Activated CD4-positive, alpha-beta memory T cell treated with anti-CD3 and anti-CD28 coated beads, Interleukin-2, amount 10 ng/mL, durations not matched to agents 7 days and 5 days (primary cell): ENCODE measurements around the gene NUDT8. TPM values are rescaled to one million over a fixed set of nuclear protein-coding genes. Genes with fewer than 3 reads are reported as not detected.
"Not testable (repeated sequence)": the region's sequence is repeated elsewhere in the genome, so short reads cannot be mapped to it uniquely, and the experiment has no call there.

ENCODE experiments used
- CTCF ChIA-PET: fragments of 350-600 bp; sonication (Branson Sonifier 250); formaldehyde crosslinking; loops from one replicate; lab custom pipeline; 2021; ENCODE audit warnings: antibody characterized with exemption, inconsistent platforms; lab: Charles Lee
- POLR2A ChIA-PET: fragments of 350-600 bp; sonication (Branson Sonifier 250); formaldehyde crosslinking; loops from one replicate; lab custom pipeline; 2021; ENCODE audit warnings: antibody characterized with exemption; lab: Charles Lee
- DNase-seq: peaks from one replicate; pipeline ENCODE4 v3.0.0-alpha.2; 2020
- H3K27ac Mint-ChIP-seq: one replicate; pipeline ENCODE4 v1.8.0; 2021; ENCODE audit warnings: mild to moderate bottlenecking, mixed read lengths
- H3K27me3 Mint-ChIP-seq: one replicate; pipeline ENCODE4 v1.8.0; 2021; ENCODE audit warnings: mixed read lengths
- H3K36me3 Mint-ChIP-seq: one replicate; pipeline ENCODE4 v1.8.0; 2021; ENCODE audit warnings: low read depth, mixed read lengths
- H3K4me1 Mint-ChIP-seq: one replicate; pipeline ENCODE4 v1.8.0; 2021; ENCODE audit warnings: mixed read lengths
- H3K4me3 Mint-ChIP-seq: one replicate; pipeline ENCODE4 v1.8.0; 2021; ENCODE audit warnings: mild to moderate bottlenecking, mixed read lengths
- H3K9me3 Mint-ChIP-seq: one replicate; pipeline ENCODE4 v1.8.0; 2021; ENCODE audit warnings: mixed read lengths
- total RNA-seq, 2 experiments: library from RNA; stranded (reverse); gene quantifications; one replicate each; pipeline ENCODE4 v1.2.3, GENCODE V29; 2021

NUDT8 gene
- total RNA-seq, 2 experiments from 2014 or later, result 9.3 to 10.8 TPM

GRCh38 chr11:67627812-67628624 lies 1.7 kb downstream of the NUDT8 start:
- H3K9me3 Mint-ChIP-seq, result no peaks in the 10 kb centered on the region
- no peak overlapping the region for H3K4me3 Mint-ChIP-seq
- peak overlapping the region; percentile 35 for H3K27ac Mint-ChIP-seq
- ChIA-PET POLR2A (interaction anchor here (1.1 to 5.6 kb wide), 4 partner anchors 15 to 20 kb away, joined by 3 to 38 read pairs (median 14); no protein-coding TSS in a partner anchor), CTCF (interaction anchor here (0.8 to 4.3 kb wide), 8 partner anchors 8 to 178 kb away, joined by 3 to 57 read pairs (median 10); no protein-coding TSS in a partner anchor)
- H3K4me1 Mint-ChIP-seq, result peaks cover 26% of the 10 kb centered on the region
- no peaks in the 10 kb centered on the region for H3K27me3 Mint-ChIP-seq
- DNase-seq, result no peak
- no peaks in the 10 kb centered on the region for H3K36me3 Mint-ChIP-seq

- no peaks in the 10 kb centered on the region for H3K9me3 Mint-ChIP-seq
- H3K27ac Mint-ChIP-seq, result no peak overlapping the region
- H3K4me3 Mint-ChIP-seq, result no peak overlapping the region
- no peaks in the 10 kb centered on the region for H3K27me3 Mint-ChIP-seq
- H3K4me1 Mint-ChIP-seq, result peaks cover 26% of the 10 kb centered on the region
- H3K36me3 Mint-ChIP-seq, result no peaks in the 10 kb centered on the region
- CTCF ChIA-PET, result interaction anchor here (1.4 to 1.6 kb wide), 2 partner anchors 9 to 13 kb away, joined by 6 to 7 read pairs; no protein-coding TSS in a partner anchor
- DNase-seq, result no peak
- POLR2A ChIA-PET, result interaction anchor here (2.4 kb wide), 1 partner anchor 14 kb away, joined by 12 read pairs; no protein-coding TSS in a partner anchor
Observed at GRCh38 chr11:67627441-67627811, 2.3 kb downstream of the NUDT8 start.

DNA sequence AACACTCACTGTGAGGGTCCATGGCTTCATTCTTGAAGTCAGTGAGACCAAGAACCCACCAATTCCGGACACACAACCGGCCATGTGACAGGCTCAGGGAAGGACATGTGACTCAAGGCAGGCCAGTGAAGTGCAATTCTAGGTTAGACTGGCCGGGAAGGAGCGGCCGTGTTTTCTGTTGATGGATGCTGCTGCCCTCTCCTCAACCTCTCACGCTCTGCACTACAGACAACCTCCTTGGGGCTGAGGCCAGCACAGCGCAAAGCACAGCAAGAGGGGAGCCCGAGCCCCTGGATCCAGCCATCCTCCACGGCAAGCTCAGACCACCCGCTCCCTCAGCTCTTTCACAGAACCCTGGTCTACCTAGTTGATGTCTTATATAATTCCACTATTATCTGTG lies 2.8 kb downstream of the NUDT8 start:
- no peak for DNase-seq
- CTCF ChIA-PET, result interaction anchor here (1.4 to 1.6 kb wide), 3 partner anchors 9 to 21 kb away, joined by 3 to 7 read pairs (median 6); no protein-coding TSS in a partner anchor
- H3K4me1 Mint-ChIP-seq, result peaks cover 25% of the 10 kb centered on the region
- no peaks in the 10 kb centered on the region for H3K36me3 Mint-ChIP-seq
- POLR2A ChIA-PET, result interaction anchor here (1.5 to 2.4 kb wide), 2 partner anchors 10 to 13 kb away, joined by 5 to 12 read pairs; no protein-coding TSS in a partner anchor
- no peaks in the 10 kb centered on the region for H3K9me3 Mint-ChIP-seq
- no peak overlapping the region for H3K27ac Mint-ChIP-seq
- H3K4me3 Mint-ChIP-seq, result no peak overlapping the region
- H3K27me3 Mint-ChIP-seq, result no peaks in the 10 kb centered on the region

GRCh38 chr11:67626131-67626833 lies 3.5 kb downstream of the NUDT8 start:
- CTCF ChIA-PET, result interaction anchor here (1.0 to 1.6 kb wide), 4 partner anchors 8 to 33 kb away, joined by 3 to 7 read pairs (median 4); no protein-coding TSS in a partner anchor
- POLR2A ChIA-PET, result interaction anchor here (1.5 to 2.4 kb wide), 2 partner anchors 10 to 12 kb away, joined by 5 to 12 read pairs; no protein-coding TSS in a partner anchor
- H3K36me3 Mint-ChIP-seq, DNase-seq, H3K27ac Mint-ChIP-seq, H3K27me3 Mint-ChIP-seq, H3K9me3 Mint-ChIP-seq, H3K4me3 Mint-ChIP-seq: not testable (repeated sequence)
- peaks cover 23% of the 10 kb centered on the region for H3K4me1 Mint-ChIP-seq

- DNase-seq, POLR2A ChIA-PET, H3K4me3 Mint-ChIP-seq, H3K36me3 Mint-ChIP-seq, H3K27ac Mint-ChIP-seq, H3K27me3 Mint-ChIP-seq, H3K9me3 Mint-ChIP-seq: not testable (repeated sequence)
- CTCF ChIA-PET, result interaction anchor here (0.8 to 0.9 kb wide), 2 partner anchors 9 to 10 kb away, joined by 5 to 6 read pairs; no protein-coding TSS in a partner anchor
- H3K4me1 Mint-ChIP-seq, result peaks cover 12% of the 10 kb centered on the region
Observed at GRCh38 chr11:67623795-67624194, 5.9 kb downstream of the NUDT8 start.

DNA sequence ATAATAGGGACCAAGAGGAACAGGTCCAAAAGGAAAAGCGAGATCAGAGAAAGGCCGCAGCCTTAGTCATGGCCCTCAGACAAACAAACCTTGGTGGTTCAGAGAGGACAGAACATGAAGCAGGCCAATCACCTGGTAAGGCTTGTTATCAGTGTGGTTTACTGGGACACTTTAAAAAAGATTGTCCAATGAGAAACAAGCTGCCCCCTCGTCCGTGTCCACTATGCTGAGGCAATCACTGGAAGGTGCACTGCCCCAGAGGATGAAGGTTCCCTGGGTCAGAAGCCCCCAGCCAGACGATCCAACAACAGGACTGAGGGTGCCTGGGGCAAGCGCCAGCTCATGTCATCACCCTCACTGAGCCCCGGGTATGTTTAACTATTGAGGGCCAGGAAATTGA lies 6.8 kb downstream of the NUDT8 start:
- H3K4me1 Mint-ChIP-seq, H3K4me3 Mint-ChIP-seq, H3K27me3 Mint-ChIP-seq, POLR2A ChIA-PET, H3K9me3 Mint-ChIP-seq, H3K36me3 Mint-ChIP-seq, DNase-seq, H3K27ac Mint-ChIP-seq: not testable (repeated sequence)
- CTCF ChIA-PET, result interaction anchor here (0.8 kb wide), 1 partner anchor 9 kb away, joined by 5 read pairs; no protein-coding TSS in a partner anchor

- H3K4me1 Mint-ChIP-seq, H3K9me3 Mint-ChIP-seq, H3K27me3 Mint-ChIP-seq, DNase-seq, H3K36me3 Mint-ChIP-seq, H3K4me3 Mint-ChIP-seq, CTCF ChIA-PET, H3K27ac Mint-ChIP-seq, POLR2A ChIA-PET: not testable (repeated sequence)
Observed at GRCh38 chr11:67621928-67622327, 7.8 kb downstream of the NUDT8 start.

DNA sequence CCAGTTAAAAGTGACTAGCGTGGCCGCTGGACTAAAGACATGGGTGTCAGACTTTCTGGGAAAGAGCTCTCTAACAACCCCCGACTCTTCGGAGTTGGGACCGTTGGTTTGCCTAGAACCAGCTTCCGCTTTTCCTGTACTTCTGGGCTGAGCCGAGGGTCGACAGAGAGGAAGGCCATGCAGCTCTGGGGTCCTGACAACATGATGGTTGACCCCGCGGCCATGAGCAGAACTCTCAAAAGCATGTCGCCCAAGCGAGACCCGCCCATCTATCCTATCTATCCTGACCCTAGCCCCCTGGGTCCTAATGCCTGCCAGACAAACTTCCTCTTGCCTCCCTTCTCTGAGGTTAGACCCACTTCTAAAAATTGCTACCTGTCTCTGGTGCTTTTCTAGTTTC lies 9.1 kb downstream of the NUDT8 start:
- CTCF ChIA-PET, result interaction anchor here (2.1 kb wide), 1 partner anchor 9 kb away, joined by 10 read pairs; the partner anchor contains the start of gene NUDT8
- H3K27ac Mint-ChIP-seq, H3K4me3 Mint-ChIP-seq, DNase-seq, H3K36me3 Mint-ChIP-seq, POLR2A ChIA-PET, H3K27me3 Mint-ChIP-seq, H3K4me1 Mint-ChIP-seq, H3K9me3 Mint-ChIP-seq: not testable (repeated sequence)

DNA sequence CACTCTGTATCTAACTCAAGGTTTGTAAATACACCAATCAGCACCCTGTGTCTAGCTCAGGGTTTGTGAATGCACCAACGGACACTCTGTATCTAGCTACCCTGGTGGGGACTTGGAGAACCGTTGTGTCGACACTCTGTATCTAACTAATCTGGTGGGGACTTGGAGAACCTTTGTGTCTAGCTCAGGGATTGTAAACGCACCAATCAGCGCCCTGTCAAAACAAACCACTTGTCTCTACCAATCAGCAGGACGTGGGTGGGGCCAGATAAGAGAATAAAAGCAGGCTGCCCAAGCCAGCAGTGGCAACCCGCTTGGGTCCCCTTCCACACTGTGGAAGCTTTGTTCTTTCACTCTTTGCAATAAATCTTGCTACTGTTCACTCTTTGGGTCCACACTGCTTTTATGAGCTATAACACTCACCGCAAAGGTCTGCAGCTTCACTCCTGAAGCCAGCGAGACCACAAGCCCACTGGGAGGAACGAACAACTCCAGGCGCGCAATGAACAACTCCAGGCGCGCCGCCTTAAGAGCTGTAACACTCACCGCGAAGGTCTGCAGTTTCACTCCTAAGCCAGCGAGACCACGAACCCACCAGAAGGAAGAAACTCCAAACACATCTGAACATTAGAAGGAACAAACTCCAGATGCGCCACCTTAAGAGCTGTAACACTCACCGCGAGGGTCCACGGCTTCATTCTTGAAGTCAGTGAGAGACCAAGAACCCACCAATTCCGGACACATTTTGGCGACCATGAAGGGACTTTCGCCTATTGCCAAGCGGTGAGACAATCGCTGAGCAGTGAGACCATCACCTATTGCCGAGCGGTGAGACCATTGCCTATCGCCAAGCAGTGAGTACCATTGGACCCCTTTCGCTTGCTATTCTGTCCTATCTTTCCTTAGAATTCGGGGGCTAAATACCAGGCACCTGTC lies 9.8 kb downstream of the NUDT8 start:
- POLR2A ChIA-PET, H3K4me3 Mint-ChIP-seq, DNase-seq, H3K9me3 Mint-ChIP-seq, H3K27me3 Mint-ChIP-seq, H3K27ac Mint-ChIP-seq, H3K36me3 Mint-ChIP-seq: not testable (repeated sequence)
- peaks cover 11% of the 10 kb centered on the region for H3K4me1 Mint-ChIP-seq
- CTCF ChIA-PET, result interaction anchor here (2.1 kb wide), 1 partner anchor 9 kb away, joined by 10 read pairs; the partner anchor contains the start of gene NUDT8

GRCh38 chr11:67618901-67619659 lies 10.7 kb downstream of the NUDT8 start:
- H3K27ac Mint-ChIP-seq, H3K9me3 Mint-ChIP-seq, DNase-seq, H3K36me3 Mint-ChIP-seq, H3K4me3 Mint-ChIP-seq, H3K27me3 Mint-ChIP-seq, POLR2A ChIA-PET: not testable (repeated sequence)
- CTCF ChIA-PET, result interaction anchor here (1.7 to 2.1 kb wide), 2 partner anchors 8 to 10 kb away, joined by 6 to 10 read pairs; partner anchors contain the start of gene NUDT8
- peaks cover 20% of the 10 kb centered on the region for H3K4me1 Mint-ChIP-seq

- no peak for DNase-seq
- Mint-ChIP-seq H3K9me3 (no peaks in the 10 kb centered on the region), H3K27ac (peak overlapping the region; percentile 36), H3K4me1 (peaks cover 35% of the 10 kb centered on the region), H3K27me3 (peaks cover 3% of the 10 kb centered on the region), H3K36me3 (peaks cover 10% of the 10 kb centered on the region), H3K4me3 (no peak overlapping the region)
- POLR2A ChIA-PET, result interaction anchor here (0.6 to 2.1 kb wide), 3 partner anchors 9 to 15 kb away, joined by 3 to 5 read pairs (median 5); partner anchors contain the start of gene NUDT8
- CTCF ChIA-PET, result interaction anchor here (0.9 to 1.8 kb wide), 3 partner anchors 9 to 12 kb away, joined by 3 to 11 read pairs (median 6); partner anchors contain the start of gene NUDT8
Observed at GRCh38 chr11:67617243-67617953, 12.3 kb downstream of the NUDT8 start.
